ENCODE measurements around the gene CCDC148. TPM values are rescaled to one million over a fixed set of nuclear protein-coding genes. Genes with fewer than 3 reads are reported as not detected.

The CCDC148 gene
- total RNA-seq, 1 donor from 2014 or later: 0.29 TPM

- no peak for DNase-seq (ENCODE audit: low read depth)
These were observed 325.6 kb downstream of the CCDC148 start for GRCh38 chr2:158130832-158131473.

DNA sequence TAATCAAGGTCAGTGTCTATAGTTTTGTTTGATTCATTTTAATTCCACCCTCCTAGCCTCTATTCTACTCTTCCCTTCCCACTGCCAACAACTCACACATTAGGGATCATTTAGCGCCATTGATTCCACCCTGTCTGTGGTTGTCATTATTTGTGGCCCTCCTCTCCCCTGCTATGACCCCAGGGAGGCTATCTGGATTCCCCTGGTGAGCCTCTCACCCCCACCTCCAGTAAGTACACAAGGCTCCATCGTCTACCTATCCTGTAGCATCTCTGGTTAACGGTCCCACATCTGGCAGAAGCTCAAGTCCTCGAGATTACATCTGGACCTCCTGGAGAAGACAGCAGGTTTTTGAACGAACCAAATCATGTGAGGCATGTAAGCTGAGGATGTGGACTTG lies 327.5 kb downstream of the CCDC148 start:
- DNase-seq (ENCODE audit: low read depth): no peak

- no peak for DNase-seq (ENCODE audit: low read depth)
These were observed 328.2 kb downstream of the CCDC148 start for GRCh38 chr2:158128168-158128973.

DNA sequence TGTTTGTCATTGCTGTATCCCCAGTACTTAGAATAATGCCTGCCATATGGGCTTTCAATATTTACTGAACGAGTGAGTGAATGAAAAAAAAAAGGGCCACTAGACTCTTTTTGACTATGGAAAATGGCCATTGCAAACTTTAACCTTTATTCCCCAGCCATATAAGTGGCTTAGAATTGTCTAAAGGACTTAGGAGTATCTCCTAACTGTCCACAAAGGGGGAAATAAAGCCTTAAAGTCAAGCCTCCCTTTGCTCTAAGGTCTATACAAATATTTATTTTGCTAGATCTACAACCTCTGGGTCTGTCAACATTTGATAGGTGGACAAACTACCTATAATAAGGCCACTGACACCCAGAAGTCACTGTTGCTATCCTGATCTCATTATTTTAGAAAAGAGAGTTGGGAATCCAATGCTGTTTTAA lies 329.2 kb downstream of the CCDC148 start:
- DNase-seq (ENCODE audit: low read depth): no peak

- DNase-seq (ENCODE audit: low read depth): no peak
These were observed 330.6 kb downstream of the CCDC148 start for GRCh38 chr2:158125756-158126498.

GRCh38 chr2:158124896-158125295 lies 331.7 kb downstream of the CCDC148 start:
- no peak for DNase-seq (ENCODE audit: low read depth)

Other genes starting within 250 kb of the CCDC148 start
- gene PKP4, start 199 bp upstream of the CCDC148 start, total RNA-seq: 31.4 and 35.7 TPM in 2 replicates